A673 (cell line): ENCODE data around the gene TNC.

Experiments used
- EZH2 ChIP-seq: fragments of 200-600 bp; sonication (generic); IDR thresholded peaks from 2 replicates; pipeline ENCODE4 v1.6.1; 2017; ENCODE audit warnings: borderline replicate concordance, low read depth, mild to moderate bottlenecking, mixed read lengths, antibody characterized with exemption, low read length; ENCODE audit not compliant: poor library complexity, severe bottlenecking
- TF ChIP-seq, protein P1 (sequence below): fragments of 300-800, 200-600 bp; sonication (generic); conservative IDR thresholded peaks from 2 replicates; pipeline ENCODE4 v1.5.1; 2017; ENCODE audit warnings: low read depth, mild to moderate bottlenecking, antibody characterized with exemption, low read length, moderate library complexity, mixed read lengths

DNA sequence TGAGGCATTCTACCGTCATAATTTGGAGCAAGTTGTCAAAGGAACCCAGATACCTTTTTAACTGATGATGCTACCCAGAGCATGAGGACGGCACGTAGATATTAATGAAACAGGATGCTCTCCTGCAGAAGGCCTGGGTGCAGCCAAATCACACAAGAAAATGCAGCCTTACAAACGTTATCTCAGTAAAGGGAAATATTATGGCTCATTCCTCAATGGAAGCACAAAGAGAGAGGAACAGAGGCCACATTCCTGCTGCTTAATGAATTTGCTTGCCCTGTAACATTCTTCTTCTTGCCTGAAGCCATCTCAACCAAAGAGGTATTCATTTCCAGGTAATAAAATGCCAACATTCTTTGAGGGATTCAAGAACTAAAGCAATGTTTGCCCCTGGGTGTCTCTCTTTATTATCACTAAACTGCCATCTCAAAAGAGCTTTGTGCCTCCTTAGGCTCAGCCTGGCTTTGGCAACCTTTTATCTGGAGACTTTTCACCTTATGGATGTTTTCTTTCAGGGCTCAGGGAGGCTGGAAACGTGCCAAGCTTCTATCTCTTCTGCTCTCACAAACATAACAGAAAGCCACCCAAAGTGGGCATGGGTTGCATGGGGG lies 92.9 kb downstream of the TNC start:
- TF ChIP-seq, protein P1, sequence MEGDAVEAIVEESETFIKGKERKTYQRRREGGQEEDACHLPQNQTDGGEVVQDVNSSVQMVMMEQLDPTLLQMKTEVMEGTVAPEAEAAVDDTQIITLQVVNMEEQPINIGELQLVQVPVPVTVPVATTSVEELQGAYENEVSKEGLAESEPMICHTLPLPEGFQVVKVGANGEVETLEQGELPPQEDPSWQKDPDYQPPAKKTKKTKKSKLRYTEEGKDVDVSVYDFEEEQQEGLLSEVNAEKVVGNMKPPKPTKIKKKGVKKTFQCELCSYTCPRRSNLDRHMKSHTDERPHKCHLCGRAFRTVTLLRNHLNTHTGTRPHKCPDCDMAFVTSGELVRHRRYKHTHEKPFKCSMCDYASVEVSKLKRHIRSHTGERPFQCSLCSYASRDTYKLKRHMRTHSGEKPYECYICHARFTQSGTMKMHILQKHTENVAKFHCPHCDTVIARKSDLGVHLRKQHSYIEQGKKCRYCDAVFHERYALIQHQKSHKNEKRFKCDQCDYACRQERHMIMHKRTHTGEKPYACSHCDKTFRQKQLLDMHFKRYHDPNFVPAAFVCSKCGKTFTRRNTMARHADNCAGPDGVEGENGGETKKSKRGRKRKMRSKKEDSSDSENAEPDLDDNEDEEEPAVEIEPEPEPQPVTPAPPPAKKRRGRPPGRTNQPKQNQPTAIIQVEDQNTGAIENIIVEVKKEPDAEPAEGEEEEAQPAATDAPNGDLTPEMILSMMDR: no peak
- no peak for TF ChIP-seq EZH2
